ENCODE results near the gene LLGL1.

The LLGL1 gene

DNA sequence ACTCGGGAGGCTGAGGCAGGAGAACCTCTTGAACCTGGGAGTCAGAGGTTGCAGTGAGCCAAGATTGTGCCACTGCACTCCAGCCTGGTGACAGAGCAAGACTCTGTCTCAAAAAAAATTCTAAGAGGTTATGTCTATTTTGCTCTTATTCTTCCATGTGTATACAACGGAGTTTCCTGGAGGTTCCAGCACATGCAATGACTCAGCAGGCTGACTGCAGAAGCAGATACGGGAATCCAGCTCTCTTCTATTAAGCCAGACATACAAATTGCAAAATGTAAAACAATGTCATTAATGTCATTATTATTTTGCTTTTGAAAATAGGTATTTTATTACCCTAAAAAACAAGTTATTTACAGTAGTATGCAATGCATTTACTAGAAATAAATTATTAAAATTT is 53.4 kb downstream of the LLGL1 start:
- DNase-seq: no peak

DNA sequence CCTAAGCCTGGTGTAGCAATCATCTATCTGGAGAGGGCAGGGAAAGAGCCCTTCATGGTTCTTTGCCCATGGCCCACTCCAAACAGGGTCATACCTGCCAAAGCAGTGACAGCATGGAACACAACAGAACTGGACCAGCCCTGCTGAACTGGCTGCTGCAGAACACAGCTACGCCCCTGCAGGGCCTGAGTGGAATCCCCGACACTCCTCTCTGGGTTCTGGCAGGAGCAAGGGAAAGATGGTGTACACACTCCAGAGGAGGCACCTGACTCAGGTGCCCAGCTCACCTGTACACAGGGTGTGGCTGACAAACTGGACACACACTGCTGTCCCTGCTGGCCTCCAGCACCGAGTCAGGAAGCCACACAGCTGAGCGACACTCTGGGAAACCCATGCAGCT is 54.8 kb downstream of the LLGL1 start:
- DNase-seq: no peak

DNA sequence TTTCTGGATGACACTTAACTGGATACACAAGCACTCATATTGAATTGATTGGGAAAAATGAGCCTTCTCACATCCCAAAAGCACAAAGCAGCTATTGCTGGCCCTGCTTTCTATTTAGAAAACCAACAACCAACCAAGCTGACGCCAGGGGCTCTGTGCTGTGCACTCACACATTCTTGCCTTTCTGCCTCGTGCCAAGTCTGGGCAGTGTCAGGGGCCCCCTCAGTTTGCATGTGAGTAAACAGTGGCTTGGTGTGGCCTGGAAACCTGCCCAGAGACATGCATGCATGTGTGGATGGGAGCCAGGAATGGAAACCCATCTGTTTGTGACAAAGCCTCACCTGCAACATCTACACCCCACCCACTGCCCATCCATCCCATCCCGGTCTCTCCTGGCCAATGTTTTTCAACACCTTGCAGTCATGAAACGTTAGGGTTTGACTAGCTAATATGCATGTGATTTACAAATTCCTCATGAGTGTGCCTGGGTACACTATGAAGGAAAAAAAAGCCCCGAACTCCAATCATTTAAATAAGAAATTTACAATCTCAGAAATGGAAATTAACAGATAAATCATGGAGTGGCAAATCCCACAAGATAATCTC is 55.4 kb downstream of the LLGL1 start:
- DNase-seq: no peak

DNA sequence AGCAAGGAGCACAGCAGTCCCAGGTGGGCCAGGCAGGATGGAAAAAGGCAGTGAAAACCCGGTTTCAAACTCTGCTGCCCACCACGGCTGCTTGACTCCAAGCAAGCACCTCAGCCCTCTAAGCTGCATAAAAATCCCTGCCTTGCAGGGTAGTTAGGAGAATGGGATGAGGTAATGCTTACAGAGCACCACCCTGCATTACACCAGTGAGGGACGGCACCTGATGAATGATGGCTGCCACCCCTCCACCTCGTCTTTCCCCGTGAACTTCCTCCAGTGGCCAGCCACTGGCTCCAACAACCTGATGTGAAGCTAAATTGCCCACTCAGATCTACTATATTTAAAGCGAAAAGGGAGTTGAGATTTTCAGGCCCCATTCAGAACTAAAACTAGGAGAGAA is 56.4 kb downstream of the LLGL1 start:
- no peak for DNase-seq

DNA sequence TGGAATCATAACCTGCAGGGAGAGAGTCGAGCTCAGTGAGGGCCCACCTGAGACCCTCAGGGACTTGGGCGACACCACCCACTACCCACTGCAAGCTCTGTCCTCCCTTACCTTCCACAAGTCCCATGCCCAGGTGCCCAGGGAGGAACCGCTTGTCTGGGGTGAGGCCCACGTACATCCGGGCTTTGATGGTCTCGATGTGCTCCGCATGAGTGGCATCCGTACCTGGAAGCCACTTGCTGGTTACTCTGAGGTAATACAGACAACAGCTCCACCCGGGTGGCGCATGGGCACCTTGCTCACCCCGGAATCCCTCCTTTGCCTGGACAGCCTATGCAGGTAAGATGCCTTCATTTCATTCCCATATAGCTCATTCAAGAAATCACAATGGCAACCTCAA is 59.9 kb downstream of the LLGL1 start:
- no peak for DNase-seq

GRCh38 chr17:18291718-18292540 is 66.5 kb downstream of the LLGL1 start:
- no peak for DNase-seq

Measured in activated CD4-positive, alpha-beta T cell treated with anti-CD3 and anti-CD28 coated beads, Interleukin-2, amount 50 U/mL, for 48 hours (primary cell).